WTC11 (cell line): ENCODE results near the gene PHLDB1. TPM values are rescaled to one million over a fixed set of nuclear protein-coding genes. Genes with fewer than 3 reads are reported as not detected.

Experiments
- ATAC-seq: fragments of 200-7000 bp; cut with Tn5 transposase; 2 replicates; pipeline ENCODE4 v1.10.0; 2021; ENCODE audit warnings: mild to moderate bottlenecking, moderate library complexity
- CTCF ChIA-PET: fragments of 300-600 bp; sonication (Branson Sonifier 250); formaldehyde crosslinking; loops from one replicate; lab custom pipeline; 2021; ENCODE audit warnings: antibody characterized with exemption; lab: Charles Lee
- POLR2A ChIA-PET: fragments of 350-600 bp; sonication (Branson Sonifier 250); formaldehyde crosslinking; loops from one replicate; lab custom pipeline; 2021; ENCODE audit warnings: antibody characterized with exemption; lab: Charles Lee
- DNase-seq: peaks from one replicate; pipeline ENCODE4 v3.0.0; 2021; ENCODE audit warnings: low spot score
- H3K27ac Mint-ChIP-seq: 2 replicates; pipeline ENCODE4 v1.8.0; 2021; ENCODE audit warnings: mixed read lengths
- H3K27me3 Mint-ChIP-seq: 2 replicates; pipeline ENCODE4 v1.8.0; 2021; ENCODE audit warnings: low read depth, mild to moderate bottlenecking, moderate library complexity, mixed read lengths
- H3K36me3 Mint-ChIP-seq: 2 replicates; pipeline ENCODE4 v1.8.0; 2021; ENCODE audit warnings: mixed read lengths
- H3K4me1 Mint-ChIP-seq: 2 replicates; pipeline ENCODE4 v1.8.0; 2022; ENCODE audit warnings: mixed read lengths
- H3K4me3 Mint-ChIP-seq: 2 replicates; pipeline ENCODE4 v1.8.0; 2021; ENCODE audit warnings: mild to moderate bottlenecking, moderate library complexity, mixed read lengths
- H3K9me3 Mint-ChIP-seq: 2 replicates; pipeline ENCODE4 v1.8.0; 2021; ENCODE audit warnings: mixed read lengths
- ATF6 ChIP-seq: sonication (generic); formaldehyde crosslinking; IDR thresholded peaks from 2 replicates; pipeline ENCODE4 v1.8.1; 2023; ENCODE audit warnings: mild to moderate bottlenecking, missing genetic modification reagents
- CTCF ChIP-seq: fragments of 200-600 bp; IDR thresholded peaks from 2 replicates; pipeline ENCODE4 v1.8.0; 2022; ENCODE audit warnings: antibody characterized with exemption
- E2F5 ChIP-seq: sonication (generic); formaldehyde crosslinking; IDR thresholded peaks from 2 replicates; pipeline ENCODE4 v1.8.1; 2022; ENCODE audit warnings: mild to moderate bottlenecking, moderate library complexity, missing genetic modification reagents
- FOXJ3 ChIP-seq: sonication (generic); formaldehyde crosslinking; IDR thresholded peaks from 2 replicates; pipeline ENCODE4 v1.9.0; 2021; ENCODE audit warnings: missing genetic modification reagents, mild to moderate bottlenecking, borderline replicate concordance
- HMGXB4 ChIP-seq: sonication (generic); formaldehyde crosslinking; IDR thresholded peaks from 2 replicates; pipeline ENCODE4 v1.8.1; 2023; ENCODE audit warnings: mild to moderate bottlenecking, moderate library complexity, missing genetic modification reagents
- IRF1 ChIP-seq: sonication (generic); formaldehyde crosslinking; IDR thresholded peaks from 2 replicates; pipeline ENCODE4 v1.8.0; 2023; ENCODE audit warnings: missing genetic modification reagents
- JAZF1 ChIP-seq: fragments of 250-450 bp; sonication (Bioruptor Pico); IDR thresholded peaks from 2 replicates; pipeline ENCODE4 v1.9.0; 2021; ENCODE audit warnings: moderate library complexity, mild to moderate bottlenecking, inconsistent platforms
- KAT7 ChIP-seq: sonication (generic); formaldehyde crosslinking; IDR thresholded peaks from 2 replicates; pipeline ENCODE4 v1.8.1; 2023; ENCODE audit warnings: missing genetic modification reagents, mild to moderate bottlenecking, borderline replicate concordance
- RELA ChIP-seq: sonication (generic); formaldehyde crosslinking; IDR thresholded peaks from 2 replicates; pipeline ENCODE4 v1.8.1; 2022; ENCODE audit warnings: missing genetic modification reagents, mild to moderate bottlenecking, borderline replicate concordance
- SMAD3 ChIP-seq: sonication (generic); formaldehyde crosslinking; IDR thresholded peaks from 2 replicates; pipeline ENCODE4 v1.8.0; 2022; ENCODE audit warnings: missing genetic modification reagents, mild to moderate bottlenecking, borderline replicate concordance
- SP1 ChIP-seq: sonication (generic); formaldehyde crosslinking; conservative IDR thresholded peaks from 2 replicates; pipeline ENCODE4 v1.8.1; 2022; ENCODE audit warnings: missing genetic modification reagents
- TCF7 ChIP-seq: sonication (generic); formaldehyde crosslinking; IDR thresholded peaks from 2 replicates; pipeline ENCODE4 v1.8.0; 2022; ENCODE audit warnings: mild to moderate bottlenecking, low read depth, missing genetic modification reagents, moderate library complexity
- TEAD1 ChIP-seq: sonication (generic); formaldehyde crosslinking; IDR thresholded peaks from 2 replicates; pipeline ENCODE4 v1.8.0; 2022; ENCODE audit warnings: mild to moderate bottlenecking, missing genetic modification reagents
- TEAD4 ChIP-seq: sonication (generic); formaldehyde crosslinking; IDR thresholded peaks from 2 replicates; pipeline ENCODE4 v1.8.0; 2022; ENCODE audit warnings: mild to moderate bottlenecking, missing genetic modification reagents
- TP53 ChIP-seq: sonication (generic); formaldehyde crosslinking; IDR thresholded peaks from 2 replicates; pipeline ENCODE4 v1.8.1; 2023; ENCODE audit warnings: mild to moderate bottlenecking, missing genetic modification reagents
- ZBTB43 ChIP-seq: sonication (generic); formaldehyde crosslinking; IDR thresholded peaks from 2 replicates; pipeline ENCODE4 v1.8.1; 2023; ENCODE audit warnings: mild to moderate bottlenecking, missing genetic modification reagents
- ZNF121 ChIP-seq: sonication (generic); formaldehyde crosslinking; IDR thresholded peaks from 2 replicates; pipeline ENCODE4 v1.8.0; 2023; ENCODE audit warnings: missing genetic modification reagents
- ZNF138 ChIP-seq: sonication (generic); formaldehyde crosslinking; conservative IDR thresholded peaks from 2 replicates; pipeline ENCODE4 v1.8.1; 2022; ENCODE audit warnings: mild to moderate bottlenecking, moderate library complexity, missing genetic modification reagents
- ZNF281 ChIP-seq: sonication (generic); formaldehyde crosslinking; IDR thresholded peaks from 2 replicates; pipeline ENCODE4 v1.8.0; 2023; ENCODE audit warnings: mild to moderate bottlenecking, missing genetic modification reagents
- ZNF317 ChIP-seq: sonication (generic); formaldehyde crosslinking; IDR thresholded peaks from 2 replicates; pipeline ENCODE4 v1.8.1; 2023; ENCODE audit warnings: low read depth, mild to moderate bottlenecking, moderate library complexity, missing genetic modification reagents, borderline replicate concordance
- total RNA-seq: library from RNA; stranded (reverse); gene quantifications from 3 replicates; pipeline ENCODE4 v1.2.3, GENCODE V29; 2021

Gene PHLDB1
- total RNA-seq, 1 experiment from 2014 or later = 83.1 TPM

GRCh38 chr11:118610225-118610772 lies 2.9 kb downstream of the PHLDB1 start:
- Mint-ChIP-seq H3K4me3 (peak overlapping the region; percentile 68), H3K9me3 (no peaks in the 10 kb centered on the region), H3K27me3 (peaks cover 68% of the 10 kb centered on the region), H3K4me1 (peaks cover 60% of the 10 kb centered on the region), H3K27ac (no peak overlapping the region), H3K36me3 (no peaks in the 10 kb centered on the region; the same call in 1 of the 2 replicates)
- CTCF ChIA-PET = interaction anchor here (0.5 to 12.5 kb wide), 14 partner anchors 9 to 416 kb away, joined by 3 to 127 read pairs (median 4); partner anchors contain the start of gene DDX6
- ATAC-seq = no peak
- POLR2A ChIA-PET = interaction anchor here (1.2 kb wide), 2 partner anchors 14 to 25 kb away, joined by 3 to 5 read pairs; no protein-coding TSS in a partner anchor
- peak; percentile 36 for DNase-seq
- no peak for TF ChIP-seq ZNF138 (CRISPR knock-in tag)
- TF ChIP-seq ATF6 = no peak
- TF ChIP-seq FOXJ3 (CRISPR knock-in tag) = no peak
- no peak for TF ChIP-seq JAZF1 (CRISPR knock-in tag)
- TF ChIP-seq TCF7 (CRISPR knock-in tag) = no peak
- no peak for TF ChIP-seq TEAD4

- no peaks in the 10 kb centered on the region; the same call in 1 of the 2 replicates for H3K36me3 Mint-ChIP-seq
- no peaks in the 10 kb centered on the region for H3K9me3 Mint-ChIP-seq
- H3K27ac Mint-ChIP-seq = no peak overlapping the region
- ATAC-seq (peak; percentile 41), DNase-seq (peak; percentile 95)
- TF ChIP-seq ZBTB43 (CRISPR knock-in tag) (peak; percentile 74; the same call in 1 of the 2 replicates), HMGXB4 (CRISPR knock-in tag) (peak; percentile 93; the same call in 1 of the 2 replicates), IRF1 (CRISPR knock-in tag) (no peak), ZNF317 (0 out of 2 replicates have a peak, but pooled peaks have one; percentile 8), E2F5 (CRISPR knock-in tag) (0 out of 2 replicates have a peak, but pooled peaks have one; percentile 47), SMAD3 (no peak), KAT7 (CRISPR knock-in tag) (0 out of 2 replicates have a peak, but pooled peaks have one; percentile 68), ZNF281 (0 out of 2 replicates have a peak, but pooled peaks have one; percentile 16), RELA (CRISPR knock-in tag) (0 out of 2 replicates have a peak, but pooled peaks have one; percentile 43), CTCF (peak; percentile 87), TEAD1 (CRISPR knock-in tag) (no peak), SP1 (CRISPR knock-in tag) (peak; percentile 62; the same call in 1 of the 2 replicates), ZNF121 (CRISPR knock-in tag) (peak; percentile 100), TP53 (0 out of 2 replicates have a peak, but pooled peaks have one; percentile 33)
- peaks cover 60% of the 10 kb centered on the region for H3K4me1 Mint-ChIP-seq
- ChIA-PET POLR2A (interaction anchor here (1.2 kb wide), 2 partner anchors 14 to 24 kb away, joined by 3 to 5 read pairs; no protein-coding TSS in a partner anchor), CTCF (interaction anchor here (0.9 to 12.5 kb wide), 9 partner anchors 8 to 55 kb away, joined by 3 to 127 read pairs (median 13); no protein-coding TSS in a partner anchor)
- H3K27me3 Mint-ChIP-seq = peaks cover 62% of the 10 kb centered on the region
- peak overlapping the region; percentile 57 for H3K4me3 Mint-ChIP-seq
Measured at GRCh38 chr11:118610773-118611432, 3.5 kb downstream of the PHLDB1 start.
